Psoas muscle (tissue), 8 donors: ENCODE data around the gene CAPN7. TPM values are rescaled to one million over a fixed set of nuclear protein-coding genes. Genes with fewer than 3 reads are reported as not detected.
A peak's percentile ranks its signal among the peaks of the same experiment; 100 is the strongest.

Experiments
- ATAC-seq, 4 donors: fragments of 200-7000 bp; cut with Tn5 transposase; one replicate each; pipeline ENCODE4 v1.9.1; 2020; ENCODE audit warnings: moderate library complexity in 3 of 4, mild to moderate bottlenecking in 2 of 4
- DNase-seq, 2 donors: peaks; one replicate each; pipeline ENCODE4 v3.0.0-alpha.2; 2020
- H3K27ac ChIP-seq: fragments of 200-600 bp; one replicate; pipeline ENCODE4 v1.8.0; 2022
- H3K27me3 ChIP-seq, 3 donors: fragments of 200-600 bp in 1 of 3; one replicate each; pipeline versions ENCODE4 v1.6.1 to v1.8.0; 2013 to 2022; ENCODE audit warnings: low read length in 2 of 3, mild to moderate bottlenecking in 2 of 3, moderate library complexity in 1 of 3; ENCODE audit not compliant: insufficient read depth in 3 of 3
- H3K36me3 ChIP-seq, 2 donors: fragments of 200-600 bp in 1 of 2; one replicate each; pipeline versions ENCODE4 v1.6.1 to v1.8.0; 2013 to 2022; ENCODE audit warnings: low read depth in 1 of 2, mild to moderate bottlenecking in 1 of 2, moderate library complexity in 1 of 2; ENCODE audit not compliant: insufficient read depth in 1 of 2
- H3K4me1 ChIP-seq: fragments of 200-600 bp; one replicate; pipeline ENCODE4 v1.8.0; 2022
- H3K4me3 ChIP-seq: fragments of 200-600 bp; one replicate; pipeline ENCODE4 v1.8.0; 2022; ENCODE audit warnings: mild to moderate bottlenecking
- H3K9me3 ChIP-seq: fragments of 200-600 bp; one replicate; pipeline ENCODE4 v1.8.0; 2022
- CTCF ChIP-seq: fragments of 200-600 bp; IDR thresholded peaks from one replicate; pipeline ENCODE4 v1.8.0; 2022; ENCODE audit warnings: antibody characterized with exemption
- whole genome bisulfite sequencing, 3 donors: extraction: QIAGEN DNeasy Blood & Tissue Kit; methylation state at CpG; one replicate each; pipeline versions ENCODE4 v1.1.6 to v1.1.7; 2013; 5-methylcytosine and 5-hydroxymethylcytosine counted together
- intact Hi-C, 2 donors: fragments of 100-400 bp; cut with DNase I; formaldehyde crosslinking; loops; one replicate each; pipeline versions ENCODE4 v1.11.0 to v1.14.2; 2022
- polyA plus RNA-seq, 3 donors: library from polyadenylated mRNA; stranded (reverse); fragments of 200-250 nt; gene quantifications; one replicate each; pipeline ENCODE4 v1.2.3, GENCODE V29; 2013
- total RNA-seq, 4 donors: library from RNA; stranded (reverse); fragmentation: NEBNext Ultra II Directional in 2 of 4; extraction: Animal tissue kit (Norgen Biotek cat#: 25700) in 2 of 4; gene quantifications; one replicate each; pipeline versions ENCODE4 v1.2.1 to v1.2.4, GENCODE V29; 2021 to 2023
- donor health status: healthy with polysubstance abuse.
- donor health status: DM: no; HTN: no; CAD: no; lungs with moderate emphysema.
- donor health status: Bipolar disorder and iron deficiency.
- donor health status: healthy.
- donor health status: DM: yes; HTN: yes; CAD: no.
- donor health status: DM: no; HTN: no; CAD: no.
- donor health status: DM: no; HTN: no; CAD: no.
- donor health status: DM: yes; HTN: yes; CAD: no.

The CAPN7 gene
- total and polyA plus RNA-seq, 7 donors = 15.2 to 42.7 (median 26.8) TPM

DNA sequence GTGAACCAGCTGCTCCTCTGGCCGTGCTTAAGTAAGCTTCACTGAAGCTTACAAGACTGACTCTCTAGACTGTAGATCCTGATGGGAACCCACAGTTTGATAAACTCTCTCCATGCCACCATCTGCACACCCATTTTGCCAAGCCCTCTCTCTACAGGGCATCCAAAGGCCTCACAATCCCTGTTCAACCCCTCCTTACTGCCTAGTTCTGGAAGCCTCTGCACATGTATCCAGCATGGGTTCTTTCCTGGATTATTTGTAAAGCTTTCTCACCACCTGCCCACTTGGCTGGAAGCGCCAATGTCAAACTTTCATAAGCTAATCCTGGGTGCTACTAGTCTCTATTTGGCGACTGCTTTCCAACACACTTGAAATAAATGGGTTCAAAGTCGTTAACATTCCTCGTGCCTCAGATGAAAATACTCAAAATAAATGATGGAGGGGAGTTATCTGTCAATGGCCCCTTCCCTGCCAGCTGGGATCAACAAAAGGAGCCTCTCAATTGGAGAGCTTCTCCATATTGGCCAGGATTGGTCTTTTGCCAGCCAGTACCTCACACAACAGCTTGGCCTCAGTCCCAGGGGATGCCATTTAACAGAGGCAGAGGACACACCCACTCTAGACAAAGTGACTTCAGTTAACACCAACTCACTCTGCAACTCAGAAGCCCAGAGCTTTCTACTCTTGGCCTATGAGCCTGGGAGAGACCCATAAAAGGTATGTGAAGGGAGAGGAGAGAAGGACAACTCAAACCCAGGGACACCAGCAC, 78.3 kb downstream of the CAPN7 start:
- peaks cover 15% of the 10 kb centered on the region for H3K4me1 ChIP-seq
- peak in 1 of 4 donors; percentile 20 for ATAC-seq
- intact Hi-C loops = no loop called here
- H3K27me3 ChIP-seq = no peaks in the 10 kb centered on the region
- no peaks in the 10 kb centered on the region for H3K36me3 ChIP-seq
- no peak overlapping the region for H3K4me3 ChIP-seq
- TF ChIP-seq CTCF = no peak
- no peak overlapping the region for H3K27ac ChIP-seq
- no peak for DNase-seq
- no peaks in the 10 kb centered on the region for H3K9me3 ChIP-seq
- 74 to 75% (median 75%) methylated on average over 5 of the region's 5 CpGs for WGBS, 3 donors

DNA sequence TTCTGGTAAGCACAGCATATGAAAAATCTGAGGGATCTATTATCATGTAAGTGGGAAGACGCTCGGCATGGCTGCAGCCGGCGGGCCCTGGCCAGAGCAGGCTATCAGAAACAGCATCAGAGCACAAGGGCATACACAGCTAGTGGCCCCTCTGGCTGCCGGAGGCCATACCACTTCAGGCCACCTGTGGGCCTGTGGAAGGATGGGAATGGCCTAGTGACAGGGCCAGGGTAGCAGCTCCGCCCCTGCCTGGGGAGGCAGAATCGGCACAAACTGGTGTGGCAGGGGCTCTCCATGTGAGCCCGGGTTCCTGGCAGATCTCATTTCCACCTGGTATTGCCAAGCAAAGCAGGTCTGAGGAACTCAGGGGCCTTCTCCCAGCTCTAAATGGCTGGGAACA, 80.0 kb downstream of the CAPN7 start:
- no peak for DNase-seq
- Histone ChIP-seq H3K9me3 (no peaks in the 10 kb centered on the region), H3K27ac (no peak overlapping the region), H3K4me3 (no peak overlapping the region), H3K27me3 (no peaks in the 10 kb centered on the region), H3K36me3 (no peaks in the 10 kb centered on the region), H3K4me1 (peaks cover 15% of the 10 kb centered on the region)
- ATAC-seq = no peak
- intact Hi-C loops = loop anchor here in 1 of 2 donors (5.0 kb wide), 2 partner anchors 46 to 484 kb away; partner anchors contain the start of gene SH3BP5
- TF ChIP-seq CTCF = no peak
- 84 to 88% (median 86%) methylated on average over 8 of the region's 8 CpGs for WGBS, 3 donors

DNA sequence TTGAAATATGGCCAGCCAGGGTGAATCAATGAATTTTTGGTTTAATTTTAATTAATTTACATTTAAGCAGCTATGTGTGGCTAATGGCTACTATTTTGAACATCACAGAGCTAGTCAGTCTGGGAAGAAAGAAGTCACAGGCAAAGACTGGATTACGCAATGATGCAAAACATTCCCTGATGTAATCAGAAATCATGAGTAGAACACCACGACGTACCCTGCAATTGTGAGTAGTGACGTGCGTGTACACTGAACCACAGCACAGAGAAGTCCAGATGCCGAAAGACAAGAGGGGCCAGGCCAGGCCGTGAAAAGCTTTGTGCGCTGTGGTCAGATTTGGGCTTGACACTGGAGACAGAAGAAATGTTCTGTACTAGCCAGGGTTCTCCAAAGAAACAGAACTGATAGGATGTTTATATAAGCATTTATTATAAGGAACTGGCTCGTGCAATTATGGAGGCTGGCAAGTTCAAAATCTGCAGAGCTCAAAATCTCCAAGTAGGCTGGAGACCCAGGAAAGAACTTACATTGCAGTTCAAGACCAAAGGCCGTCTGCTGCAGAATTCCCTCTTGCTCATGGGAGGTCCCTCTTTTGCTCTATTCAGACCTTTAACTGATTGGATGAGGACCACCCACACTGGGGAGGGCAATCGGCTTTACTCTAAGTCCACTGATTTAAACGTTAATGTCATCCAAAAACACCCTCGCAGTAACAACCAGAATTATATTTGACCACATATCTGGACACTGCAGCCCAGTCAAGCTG, 81.7 kb downstream of the CAPN7 start:
- no peaks in the 10 kb centered on the region for H3K27me3 ChIP-seq
- H3K4me1 ChIP-seq = peaks cover 22% of the 10 kb centered on the region
- 49 to 68% (median 50%) methylated on average over 13 of the region's 13 CpGs for WGBS, 3 donors
- no peak overlapping the region for H3K4me3 ChIP-seq
- H3K27ac ChIP-seq = peak overlapping the region; percentile 27
- TF ChIP-seq CTCF = no peak
- DNase-seq = peak; percentile 72 to 82
- peak; percentile 60 to 93 (median 92) for ATAC-seq
- intact Hi-C loops = loop anchor here in 1 of 2 donors (5.0 kb wide), 2 partner anchors 45 to 485 kb away; partner anchors contain the start of gene SH3BP5
- H3K9me3 ChIP-seq = no peaks in the 10 kb centered on the region
- H3K36me3 ChIP-seq = no peaks in the 10 kb centered on the region

DNA sequence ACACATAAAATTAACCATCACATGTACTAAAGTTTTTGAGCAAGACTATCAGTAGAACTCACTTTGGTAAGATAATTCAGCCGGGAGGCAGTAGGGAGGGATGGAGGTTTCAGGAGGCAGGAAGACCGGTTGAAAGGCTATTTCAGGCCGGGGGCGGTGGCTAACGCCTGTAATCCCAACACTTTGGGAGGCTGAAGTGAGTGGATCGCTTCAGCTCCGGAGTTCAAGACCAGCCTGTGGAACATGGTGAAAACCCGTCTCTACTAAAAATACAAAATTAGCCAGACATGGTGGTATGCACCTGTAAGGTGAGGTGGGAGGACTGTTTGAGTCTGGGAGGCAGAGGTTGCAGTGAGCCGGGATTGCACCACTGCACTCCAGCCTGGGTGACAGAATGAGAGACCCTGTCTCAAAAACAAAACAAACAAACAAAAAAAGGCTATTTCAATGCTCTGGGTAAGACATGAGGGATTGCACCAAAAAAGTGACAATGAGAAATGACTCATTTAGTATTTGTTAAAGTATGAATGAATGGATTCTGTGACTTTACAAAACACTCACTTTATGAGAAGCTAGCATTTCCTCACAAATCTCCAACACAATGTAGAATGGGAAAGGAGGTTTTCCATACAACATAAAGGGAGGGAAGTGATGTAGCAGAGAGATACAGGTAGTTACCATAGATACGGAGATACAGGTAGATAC, 82.4 kb downstream of the CAPN7 start:
- Histone ChIP-seq H3K4me1 (peaks cover 29% of the 10 kb centered on the region), H3K27me3 (no peaks in the 10 kb centered on the region), H3K4me3 (no peak overlapping the region), H3K36me3 (no peaks in the 10 kb centered on the region), H3K9me3 (no peaks in the 10 kb centered on the region), H3K27ac (no peak overlapping the region)
- intact Hi-C loops = loop anchor here in 1 of 2 donors (5.0 kb wide), 2 partner anchors 44 to 486 kb away; partner anchors contain the start of gene SH3BP5
- no peak for ATAC-seq
- TF ChIP-seq CTCF = no peak
- WGBS, 3 donors = 94 to 95% (median 95%) methylated on average over 10 of the region's 10 CpGs
- no peak for DNase-seq
